B cell (primary cell): ENCODE data around the gene KCNG4. TPM values are rescaled to one million over a fixed set of nuclear protein-coding genes. Genes with fewer than 3 reads are reported as not detected.

Experiments
- ATAC-seq: fragments of 200-7000 bp; cut with Tn5 transposase; one replicate; pipeline ENCODE4 v1.10.0; 2021; ENCODE audit warnings: low read depth, mild to moderate bottlenecking, moderate number of reproducible peaks, moderate library complexity
- CTCF ChIA-PET: fragments of 350-600 bp; sonication (Branson Sonifier 250); formaldehyde crosslinking; loops from one replicate; lab custom pipeline; 2021; ENCODE audit warnings: antibody characterized with exemption, inconsistent platforms; lab: Charles Lee
- POLR2A ChIA-PET: fragments of 350-600 bp; sonication (Branson Sonifier 250); formaldehyde crosslinking; loops from one replicate; lab custom pipeline; 2021; ENCODE audit warnings: antibody characterized with exemption; lab: Charles Lee
- DNase-seq: peaks from one replicate; pipeline ENCODE4 v3.0.0; 2013
- H2AFZ ChIP-seq: 2 replicates; pipeline ENCODE4 v1.6.1; 2012; ENCODE audit warnings: mild to moderate bottlenecking, low read depth, low read length; ENCODE audit not compliant: insufficient read depth, poor library complexity, severe bottlenecking
- H3K27ac ChIP-seq, 2 donors: 1 replicate in 1 of 2; 2 replicates in 1 of 2; pipeline ENCODE4 v1.5.1; 2012 to 2013; ENCODE audit warnings: low read length in 2 of 2, mild to moderate bottlenecking in 2 of 2, moderate library complexity in 1 of 2
- H3K27me3 ChIP-seq, 4 experiments: fragments of 200-600 bp in 1 of 4; sonication (generic) in 1 of 4; replicated peaks in 1 of 4; 1 replicate in 2 of 4; 2 replicates in 2 of 4; pipeline versions ENCODE4 v1.6.1 to v1.7.0; 2013 to 2016; ENCODE audit warnings: low read length in 3 of 4, mild to moderate bottlenecking in 2 of 4, mixed read lengths in 1 of 4, moderate library complexity in 1 of 4; ENCODE audit not compliant: insufficient read depth in 4 of 4, control insufficient read depth in 3 of 4; ENCODE audit errors: control extremely low read depth in 1 of 4
- H3K36me3 ChIP-seq, 2 experiments: replicated peaks in 1 of 2; 1 replicate in 1 of 2; 2 replicates in 1 of 2; pipeline versions ENCODE4 v1.6.1 to v1.7.1; 2013; ENCODE audit warnings: low read length in 1 of 2; ENCODE audit not compliant: insufficient read depth in 2 of 2, control insufficient read depth in 1 of 2; ENCODE audit errors: control extremely low read depth in 1 of 2, extremely low read depth in 1 of 2
- H3K4me1 ChIP-seq, 2 donors: fragments of 200-600 bp in 1 of 2; sonication (generic) in 1 of 2; 1 replicate in 1 of 2; 2 replicates in 1 of 2; pipeline versions ENCODE4 v1.5.1 to v1.6.1; 2013 to 2017; ENCODE audit warnings: low read length in 2 of 2; ENCODE audit not compliant: control insufficient read depth in 2 of 2, insufficient read depth in 2 of 2
- H3K4me2 ChIP-seq: replicated peaks from 2 replicates; pipeline ENCODE3; 2012; ENCODE audit warnings: mild to moderate bottlenecking, low read depth, low read length; ENCODE audit not compliant: poor library complexity, severe bottlenecking
- H3K4me3 ChIP-seq, 5 experiments: fragments of 200-600 bp in 1 of 5; sonication (generic) in 1 of 5; 1 replicate in 3 of 5; 2 replicates in 2 of 5; pipeline versions ENCODE4 v1.5.1 to v1.7.0; 2011 to 2016; ENCODE audit warnings: low read length in 4 of 5, mild to moderate bottlenecking in 4 of 5, low read depth in 2 of 5, control low read depth in 1 of 5, moderate library complexity in 1 of 5; ENCODE audit not compliant: insufficient read depth in 1 of 5; ENCODE audit errors: control extremely low read depth in 1 of 5, extremely low read depth in 1 of 5
- H3K79me2 ChIP-seq: fragments of 200-600 bp; sonication (generic); one replicate; pipeline ENCODE4 v1.6.0; 2016; ENCODE audit warnings: low read length; ENCODE audit not compliant: control insufficient read depth, insufficient read depth
- H3K9ac ChIP-seq: fragments of 200-600 bp; sonication (generic); 2 replicates; pipeline ENCODE4 v1.6.1; 2017; ENCODE audit warnings: mild to moderate bottlenecking, low read length, moderate library complexity
- H3K9me3 ChIP-seq, 3 donors: one replicate each; pipeline versions ENCODE4 v1.6.1 to v1.7.1; 2013; ENCODE audit warnings: low read length in 2 of 3; ENCODE audit not compliant: control insufficient read depth in 2 of 3, insufficient read depth in 1 of 3; ENCODE audit errors: control extremely low read depth in 1 of 3
- H4K20me1 ChIP-seq: 2 replicates; pipeline ENCODE4 v1.6.0; 2012; ENCODE audit warnings: mild to moderate bottlenecking, low read length; ENCODE audit not compliant: insufficient read depth, control insufficient read depth, poor library complexity, severe bottlenecking
- H3K27ac Mint-ChIP-seq: one replicate; pipeline ENCODE4 v1.8.0; 2021; ENCODE audit warnings: mixed read lengths
- H3K27me3 Mint-ChIP-seq: one replicate; pipeline ENCODE4 v1.8.0; 2021; ENCODE audit warnings: mixed read lengths
- H3K4me1 Mint-ChIP-seq: one replicate; pipeline ENCODE4 v1.8.0; 2021; ENCODE audit warnings: mixed read lengths
- H3K4me3 Mint-ChIP-seq: one replicate; pipeline ENCODE4 v1.8.0; 2021; ENCODE audit warnings: mixed read lengths
- H3K9me3 Mint-ChIP-seq: one replicate; pipeline ENCODE4 v1.8.0; 2022; ENCODE audit warnings: mixed read lengths; ENCODE audit not compliant: insufficient read depth
- EZH2 ChIP-seq: IDR thresholded peaks from 2 replicates; pipeline ENCODE4 v1.6.1; 2012; ENCODE audit warnings: borderline replicate concordance, low read depth, mild to moderate bottlenecking, moderate library complexity, low read length; ENCODE audit not compliant: insufficient read depth, poor library complexity, severe bottlenecking
- WGBS: methylation state at CpG from one replicate; pipeline ENCODE4 v1.1.5; 2013; ENCODE audit warnings: missing lambda C conversion rate; ENCODE audit not compliant: insufficient coverage; 5-methylcytosine and 5-hydroxymethylcytosine counted together
- intact Hi-C: fragments of 100-400 bp; cut with micrococcal nuclease; formaldehyde crosslinking; loops from one replicate; pipeline ENCODE4 v1.10.0; 2022
- polyA plus RNA-seq: library from polyadenylated mRNA; depleted of rRNA; stranded (reverse); fragments of >200 nt; gene quantifications from 2 replicates; pipeline ENCODE4 v1.2.3, GENCODE V29; 2012
- total RNA-seq, 2 donors: library from RNA; stranded (reverse); fragments of 120-200 nt in 1 of 2; gene quantifications; 1 replicate in 1 of 2; 2 replicates in 1 of 2; pipeline versions ENCODE4 v1.2.3 to v1.2.4, GENCODE V29; 2013 to 2022
- TF ChIP-seq, protein P1 (sequence below): fragments of 200-600 bp; IDR thresholded peaks from one replicate; pipeline ENCODE4 v1.8.0; 2022; ENCODE audit warnings: antibody characterized with exemption, mild to moderate bottlenecking

Gene KCNG4
- total and polyA plus RNA-seq, 2 donors (not counting 1 experiment from before 2014, with no cell fraction given) = not detected

DNA sequence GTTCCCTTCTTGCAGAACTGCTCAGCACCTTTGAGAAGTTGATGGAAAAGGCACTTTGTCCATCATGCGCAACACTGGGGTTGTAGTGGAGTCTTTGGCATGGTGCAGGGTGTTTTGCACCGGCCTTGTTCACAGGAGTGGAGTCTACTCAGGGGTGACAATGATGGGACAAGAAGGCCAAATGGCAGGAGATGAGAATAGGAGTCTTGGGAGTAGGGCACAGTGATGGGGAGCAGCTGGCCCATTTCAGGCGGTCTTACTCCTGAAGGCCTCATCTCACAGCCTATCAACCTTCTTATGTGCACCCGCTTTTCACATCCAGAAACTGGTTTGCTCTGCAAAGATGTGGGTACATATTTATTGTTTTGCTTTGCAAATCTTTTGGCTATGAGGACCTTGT lies 13.4 kb upstream of the KCNG4 start:
- H3K27me3 ChIP-seq = no peaks in the 10 kb centered on the region
- H3K4me3 Mint-ChIP-seq = no peak overlapping the region
- no peaks in the 10 kb centered on the region for H3K36me3 ChIP-seq
- H4K20me1 ChIP-seq = no peaks in the 10 kb centered on the region
- ChIA-PET POLR2A (no interaction called here), CTCF (no interaction called here)
- H3K79me2 ChIP-seq = no peaks in the 10 kb centered on the region
- no peak overlapping the region for H3K4me3 ChIP-seq
- no peak overlapping the region for H3K9ac ChIP-seq
- no peak for DNase-seq
- 79% methylated on average over 2 of the region's 4 CpGs for WGBS
- ATAC-seq = no peak
- H3K9me3 Mint-ChIP-seq = no peaks in the 10 kb centered on the region
- intact Hi-C loops = no loop called here
- H3K4me2 ChIP-seq = no peak overlapping the region
- H2AFZ ChIP-seq = no peak overlapping the region
- H3K27ac Mint-ChIP-seq = no peak overlapping the region
- H3K27ac ChIP-seq = no peak overlapping the region
- H3K4me1 Mint-ChIP-seq = no peaks in the 10 kb centered on the region
- H3K9me3 ChIP-seq = peaks cover 0 to 5% (median 0%) of the 10 kb centered on the region in 3 donors
- H3K27me3 Mint-ChIP-seq = peaks cover 24% of the 10 kb centered on the region
- TF ChIP-seq, protein P1, sequence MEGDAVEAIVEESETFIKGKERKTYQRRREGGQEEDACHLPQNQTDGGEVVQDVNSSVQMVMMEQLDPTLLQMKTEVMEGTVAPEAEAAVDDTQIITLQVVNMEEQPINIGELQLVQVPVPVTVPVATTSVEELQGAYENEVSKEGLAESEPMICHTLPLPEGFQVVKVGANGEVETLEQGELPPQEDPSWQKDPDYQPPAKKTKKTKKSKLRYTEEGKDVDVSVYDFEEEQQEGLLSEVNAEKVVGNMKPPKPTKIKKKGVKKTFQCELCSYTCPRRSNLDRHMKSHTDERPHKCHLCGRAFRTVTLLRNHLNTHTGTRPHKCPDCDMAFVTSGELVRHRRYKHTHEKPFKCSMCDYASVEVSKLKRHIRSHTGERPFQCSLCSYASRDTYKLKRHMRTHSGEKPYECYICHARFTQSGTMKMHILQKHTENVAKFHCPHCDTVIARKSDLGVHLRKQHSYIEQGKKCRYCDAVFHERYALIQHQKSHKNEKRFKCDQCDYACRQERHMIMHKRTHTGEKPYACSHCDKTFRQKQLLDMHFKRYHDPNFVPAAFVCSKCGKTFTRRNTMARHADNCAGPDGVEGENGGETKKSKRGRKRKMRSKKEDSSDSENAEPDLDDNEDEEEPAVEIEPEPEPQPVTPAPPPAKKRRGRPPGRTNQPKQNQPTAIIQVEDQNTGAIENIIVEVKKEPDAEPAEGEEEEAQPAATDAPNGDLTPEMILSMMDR = no peak
- no peak for TF ChIP-seq EZH2
- H3K4me1 ChIP-seq = no peaks in the 10 kb centered on the region

DNA sequence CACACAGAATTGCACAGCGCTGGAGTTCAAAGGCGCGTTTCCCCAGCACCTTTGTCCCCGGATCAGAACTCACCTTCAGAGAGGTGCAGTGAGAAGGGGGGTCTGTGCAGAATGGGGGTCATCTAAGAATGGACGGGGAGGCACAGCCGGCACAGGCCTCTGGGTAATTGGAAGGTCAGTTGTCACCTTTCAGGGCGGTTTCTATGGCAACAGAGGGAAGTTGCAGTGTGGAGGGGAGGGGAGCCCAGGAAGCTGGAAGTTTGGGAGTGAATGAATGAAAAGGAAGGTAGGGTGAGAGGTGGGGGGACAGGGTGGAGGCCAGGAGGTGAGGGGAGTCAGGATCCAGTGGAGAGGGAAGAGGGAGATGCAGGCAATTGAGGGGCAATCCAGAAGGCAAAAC lies 12.4 kb upstream of the KCNG4 start:
- H3K9ac ChIP-seq = no peak overlapping the region
- TF ChIP-seq, protein P1 = no peak
- TF ChIP-seq EZH2 = no peak
- no peak for ATAC-seq
- H4K20me1 ChIP-seq = no peaks in the 10 kb centered on the region
- ChIA-PET CTCF (no interaction called here), POLR2A (no interaction called here)
- H3K9me3 ChIP-seq = peaks cover 0 to 5% (median 0%) of the 10 kb centered on the region in 3 donors
- intact Hi-C loops = no loop called here
- no peaks in the 10 kb centered on the region for H3K4me1 Mint-ChIP-seq
- no peaks in the 10 kb centered on the region for H3K36me3 ChIP-seq
- no peak overlapping the region for H3K4me2 ChIP-seq
- no peaks in the 10 kb centered on the region for H3K9me3 Mint-ChIP-seq
- no peaks in the 10 kb centered on the region for H3K4me1 ChIP-seq
- DNase-seq = no peak
- peaks cover 20% of the 10 kb centered on the region for H3K27me3 Mint-ChIP-seq
- H3K27ac Mint-ChIP-seq = no peak overlapping the region
- H3K27me3 ChIP-seq = no peaks in the 10 kb centered on the region
- H3K79me2 ChIP-seq = no peaks in the 10 kb centered on the region
- WGBS = 58% methylated on average over 3 of the region's 7 CpGs
- no peak overlapping the region for H3K27ac ChIP-seq
- H3K4me3 Mint-ChIP-seq = no peak overlapping the region
- H3K4me3 ChIP-seq = no peak overlapping the region
- no peak overlapping the region for H2AFZ ChIP-seq
